Effector memory CD4-positive, alpha-beta T cell (primary cell): ENCODE measurements around the gene LCN9.

Source experiments
- DNase-seq, 3 donors: peaks; one replicate each; pipeline ENCODE4 v3.0.0-alpha.2; 2020
- H3K27ac ChIP-seq: 2 replicates; pipeline ENCODE4 v1.7.0; 2013; ENCODE audit warnings: mild to moderate bottlenecking, low read length, moderate library complexity; ENCODE audit not compliant: insufficient read depth, poor library complexity, severe bottlenecking
- H3K27me3 ChIP-seq: replicated peaks from 2 replicates; pipeline ENCODE4 v1.7.0; 2013; ENCODE audit warnings: mild to moderate bottlenecking, low read length; ENCODE audit not compliant: insufficient read depth, control insufficient read depth, poor library complexity, severe bottlenecking
- H3K36me3 ChIP-seq: 2 replicates; pipeline ENCODE4 v1.7.0; 2013; ENCODE audit warnings: mild to moderate bottlenecking, low read length, moderate library complexity; ENCODE audit not compliant: control insufficient read depth, insufficient read depth
- H3K4me1 ChIP-seq: 2 replicates; pipeline ENCODE4 v1.7.0; 2013; ENCODE audit warnings: low read length, mild to moderate bottlenecking; ENCODE audit not compliant: control insufficient read depth, insufficient read depth, poor library complexity, severe bottlenecking
- H3K4me3 ChIP-seq: 2 replicates; pipeline ENCODE4 v1.7.0; 2013; ENCODE audit warnings: low read length, low read depth, mild to moderate bottlenecking; ENCODE audit not compliant: insufficient read depth, poor library complexity, severe bottlenecking
- H3K9me3 ChIP-seq: 2 replicates; pipeline ENCODE4 v1.7.0; 2013; ENCODE audit warnings: mild to moderate bottlenecking, low read length, moderate library complexity; ENCODE audit not compliant: control insufficient read depth

LCN9 gene

GRCh38 chr9:135647884-135648283 is 15.2 kb upstream of the LCN9 start:
- no peak for DNase-seq
- no peaks in the 10 kb centered on the region for H3K36me3 ChIP-seq
- peaks cover 18% of the 10 kb centered on the region for H3K9me3 ChIP-seq

GRCh38 chr9:135648494-135649410 is 14.4 kb upstream of the LCN9 start:
- Histone ChIP-seq H3K27me3 (no peaks in the 10 kb centered on the region), H3K9me3 (peaks cover 18% of the 10 kb centered on the region), H3K27ac (no peak overlapping the region), H3K4me3 (no peak overlapping the region), H3K4me1 (no peaks in the 10 kb centered on the region), H3K36me3 (no peaks in the 10 kb centered on the region)
- no peak for DNase-seq

More at GRCh38 chr9:135647884-135648283, 15.2 kb upstream of the LCN9 start:
- H3K27me3 ChIP-seq, result no peaks in the 10 kb centered on the region
- H3K4me3 ChIP-seq, result no peak overlapping the region
- no peaks in the 10 kb centered on the region for H3K4me1 ChIP-seq
- H3K27ac ChIP-seq, result no peak overlapping the region

DNA sequence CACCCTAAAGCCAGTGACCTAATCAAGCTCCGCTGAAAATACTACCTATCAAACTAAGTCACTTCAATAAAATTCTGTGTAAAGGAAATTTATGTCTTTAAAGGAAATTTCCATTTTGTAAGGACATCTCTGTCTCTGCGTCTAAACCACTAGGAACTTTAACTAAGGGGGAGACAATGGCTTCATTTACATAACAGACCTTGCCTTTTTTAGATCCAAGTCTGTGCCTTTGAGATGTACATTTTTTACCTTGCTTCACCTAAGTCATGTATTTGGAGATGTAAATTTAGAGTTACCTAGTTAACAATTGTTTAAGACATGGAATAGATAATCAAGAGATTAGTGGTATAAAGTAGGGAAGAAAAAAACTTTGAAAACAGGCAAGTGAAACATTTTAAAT is 13.6 kb upstream of the LCN9 start:
- H3K27me3 ChIP-seq, result no peaks in the 10 kb centered on the region
- H3K9me3 ChIP-seq, result peaks cover 14% of the 10 kb centered on the region
- H3K4me3 ChIP-seq, result no peak overlapping the region
- no peaks in the 10 kb centered on the region for H3K4me1 ChIP-seq
- H3K36me3 ChIP-seq, result no peaks in the 10 kb centered on the region
- no peak for DNase-seq
- H3K27ac ChIP-seq, result no peak overlapping the region

DNA sequence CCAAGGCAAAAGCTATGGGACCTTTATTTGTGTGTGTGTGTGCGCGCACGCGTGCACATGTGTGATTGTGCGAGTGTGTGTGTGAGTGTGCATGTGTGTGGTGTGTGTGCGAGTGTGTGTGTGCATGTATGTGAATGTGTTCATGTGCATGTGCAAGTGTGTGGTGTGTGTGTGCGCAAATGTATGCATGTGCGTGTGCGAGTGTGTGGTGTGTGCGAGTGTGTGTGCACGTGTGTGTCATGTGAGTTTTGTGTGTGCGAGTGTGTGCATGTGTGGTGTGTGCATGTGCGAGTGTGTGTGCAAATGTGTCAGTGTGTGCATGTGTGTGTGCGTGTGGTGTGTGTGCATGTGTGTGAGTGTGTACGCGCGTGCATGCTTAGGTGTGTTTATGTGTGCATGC is 12.7 kb upstream of the LCN9 start:
- Histone ChIP-seq H3K36me3 (no peaks in the 10 kb centered on the region), H3K27ac (no peak overlapping the region), H3K4me3 (no peak overlapping the region), H3K4me1 (no peaks in the 10 kb centered on the region), H3K27me3 (no peaks in the 10 kb centered on the region), H3K9me3 (peaks cover 14% of the 10 kb centered on the region)
- no peak for DNase-seq

DNA sequence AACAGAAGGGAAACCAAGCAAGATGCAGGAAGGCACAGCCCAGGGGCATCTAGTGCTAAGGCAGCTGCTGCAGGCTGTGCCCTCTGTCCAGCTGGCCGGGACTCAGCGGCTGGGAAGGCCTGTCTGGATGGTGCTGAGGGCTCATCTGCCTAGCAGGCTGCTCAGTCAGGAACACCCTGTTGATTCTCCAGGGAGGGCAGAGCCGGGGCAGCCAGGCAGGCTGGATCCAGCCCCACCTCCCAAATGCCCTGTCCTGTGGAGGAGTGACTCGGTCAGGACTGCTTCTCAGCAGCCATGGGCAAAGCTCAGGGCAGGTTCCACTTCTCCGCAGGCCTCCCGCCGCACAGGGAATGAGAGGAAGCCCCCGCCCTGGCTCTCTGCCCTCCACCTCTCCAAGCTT is 7.8 kb upstream of the LCN9 start:
- H3K4me1 ChIP-seq, result no peaks in the 10 kb centered on the region
- H3K27me3 ChIP-seq, result no peaks in the 10 kb centered on the region
- no peak for DNase-seq
- H3K4me3 ChIP-seq, result no peak overlapping the region
- H3K36me3 ChIP-seq, result no peaks in the 10 kb centered on the region
- H3K27ac ChIP-seq, result no peak overlapping the region
- H3K9me3 ChIP-seq, result no peaks in the 10 kb centered on the region

DNA sequence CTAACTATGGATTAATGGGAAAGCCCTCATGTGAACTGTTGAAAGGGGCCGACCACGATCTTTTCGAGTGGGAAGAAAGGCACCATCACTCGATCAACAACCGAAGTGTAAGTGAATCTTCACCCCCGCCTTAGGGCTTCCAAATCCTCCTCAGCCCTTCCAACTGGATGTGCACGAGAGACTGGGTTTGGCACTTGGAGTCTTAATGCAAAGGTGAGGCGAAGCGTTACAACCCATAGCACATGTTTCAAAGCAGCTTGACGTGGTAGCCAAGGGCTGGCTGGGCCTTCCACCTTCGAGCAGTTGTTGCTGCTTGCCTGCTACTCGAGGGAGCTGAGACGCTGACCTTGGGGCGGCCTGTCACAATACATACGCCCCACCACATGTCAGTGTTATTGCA is 5.7 kb upstream of the LCN9 start:
- no peak for DNase-seq
- Histone ChIP-seq H3K4me1 (no peaks in the 10 kb centered on the region), H3K9me3 (no peaks in the 10 kb centered on the region), H3K27ac (no peak overlapping the region), H3K27me3 (no peaks in the 10 kb centered on the region), H3K4me3 (no peak overlapping the region), H3K36me3 (no peaks in the 10 kb centered on the region)

DNA sequence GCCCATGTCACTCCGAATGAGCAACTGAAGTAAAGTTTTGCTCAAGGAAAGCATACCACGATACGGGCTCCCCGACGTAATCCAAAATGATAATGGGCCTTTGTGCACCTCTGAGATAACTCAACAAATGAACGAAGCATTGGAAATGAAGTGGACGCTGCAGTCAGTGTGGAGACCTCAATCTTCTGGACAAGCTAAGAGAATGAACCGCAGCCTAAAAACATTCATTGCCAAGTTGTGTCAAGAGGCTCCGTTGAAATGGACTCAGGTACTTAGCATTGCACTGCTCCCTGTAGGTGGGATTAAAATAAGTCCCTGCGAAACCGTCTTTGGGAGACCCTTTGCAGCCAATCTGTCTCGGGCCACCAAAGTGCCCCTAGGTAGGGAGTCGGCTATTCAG is 3.9 kb upstream of the LCN9 start:
- Histone ChIP-seq H3K27ac (no peak overlapping the region), H3K4me1 (no peaks in the 10 kb centered on the region), H3K9me3 (no peaks in the 10 kb centered on the region), H3K4me3 (no peak overlapping the region), H3K27me3 (no peaks in the 10 kb centered on the region), H3K36me3 (no peaks in the 10 kb centered on the region)
- no peak for DNase-seq

DNA sequence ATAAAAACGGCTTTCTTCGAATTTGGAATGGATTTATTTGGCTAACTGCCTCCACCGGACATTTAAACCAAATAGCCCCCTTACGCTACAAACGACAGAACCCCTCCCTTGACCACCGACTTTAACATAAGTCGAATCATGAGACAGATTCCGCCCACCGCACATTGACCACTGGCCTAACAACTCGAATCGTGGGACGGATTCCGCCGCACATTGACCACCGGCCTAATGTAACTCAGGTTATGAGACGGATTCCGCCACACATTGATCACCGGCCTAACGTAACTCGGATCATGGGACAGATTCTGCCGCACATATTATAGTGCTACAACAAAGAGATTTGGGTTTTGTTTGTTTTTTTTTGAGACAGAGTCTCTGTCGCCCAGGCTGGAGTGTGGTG is 2.7 kb upstream of the LCN9 start:
- H3K36me3 ChIP-seq, result no peaks in the 10 kb centered on the region
- H3K4me1 ChIP-seq, result no peaks in the 10 kb centered on the region
- H3K27ac ChIP-seq, result no peak overlapping the region
- no peaks in the 10 kb centered on the region for H3K27me3 ChIP-seq
- no peak overlapping the region for H3K4me3 ChIP-seq
- no peaks in the 10 kb centered on the region for H3K9me3 ChIP-seq
- DNase-seq, result no peak

GRCh38 chr9:135661816-135662560 is 1.1 kb upstream of the LCN9 start:
- no peaks in the 10 kb centered on the region for H3K36me3 ChIP-seq
- no peaks in the 10 kb centered on the region for H3K27me3 ChIP-seq
- H3K4me1 ChIP-seq, result no peaks in the 10 kb centered on the region
- H3K27ac ChIP-seq, result no peak overlapping the region
- no peak overlapping the region for H3K4me3 ChIP-seq
- no peaks in the 10 kb centered on the region for H3K9me3 ChIP-seq
- DNase-seq, result no peak

GRCh38 chr9:135663451-135663770 is 302 bp downstream of the LCN9 start:
- Histone ChIP-seq H3K27ac (no peak overlapping the region), H3K4me3 (no peak overlapping the region), H3K9me3 (no peaks in the 10 kb centered on the region), H3K4me1 (no peaks in the 10 kb centered on the region), H3K27me3 (no peaks in the 10 kb centered on the region), H3K36me3 (no peaks in the 10 kb centered on the region)
- no peak for DNase-seq
